Breast epithelium (tissue), 3 donors: ENCODE measurements around the gene ALG8.

Experiments
- CTCF ChIP-seq, 3 donors: fragments of 450-650 bp; IDR thresholded peaks; one replicate each; pipeline ENCODE4 v1.5.1; 2016 to 2017; ENCODE audit warnings: antibody characterized with exemption in 3 of 3, mild to moderate bottlenecking in 3 of 3, moderate library complexity in 3 of 3
- POLR2A ChIP-seq: fragments of 450-650 bp; IDR thresholded peaks from one replicate; pipeline ENCODE4 v1.6.1; 2016; ENCODE audit warnings: antibody characterized with exemption, mild to moderate bottlenecking, moderate library complexity
- POLR2AphosphoS5 ChIP-seq, 3 donors: sonication (generic); formaldehyde crosslinking; IDR thresholded peaks; one replicate each; pipeline ENCODE4 v1.6.1; 2017; ENCODE audit warnings: antibody characterized with exemption in 3 of 3

- TF ChIP-seq POLR2A (no peak), POLR2AphosphoS5 (IDR thresholded peaks at IDR 0.05) (no peak), CTCF (IDR thresholded peaks at IDR 0.05) (no peak)
Measured at GRCh38 chr11:78078218-78079167, 60.9 kb downstream of the ALG8 start.
